GM12875 (cell line): ENCODE data around the gene PPM1M.
A peak's percentile ranks its signal among the peaks of the same experiment; 100 is the strongest.

Experiments used
- H3K4me3 ChIP-seq: one replicate; pipeline ENCODE4 v1.5.1; 2011; ENCODE audit warnings: low read depth, low read length, control low read depth
- TF ChIP-seq, protein P1 (sequence below): IDR thresholded peaks from 2 replicates; pipeline ENCODE4 v1.5.1; 2011; ENCODE audit warnings: low read depth, mild to moderate bottlenecking, control low read depth, inconsistent platforms, low read length, moderate library complexity, borderline replicate concordance; ENCODE audit not compliant: insufficient read depth

The PPM1M gene

DNA sequence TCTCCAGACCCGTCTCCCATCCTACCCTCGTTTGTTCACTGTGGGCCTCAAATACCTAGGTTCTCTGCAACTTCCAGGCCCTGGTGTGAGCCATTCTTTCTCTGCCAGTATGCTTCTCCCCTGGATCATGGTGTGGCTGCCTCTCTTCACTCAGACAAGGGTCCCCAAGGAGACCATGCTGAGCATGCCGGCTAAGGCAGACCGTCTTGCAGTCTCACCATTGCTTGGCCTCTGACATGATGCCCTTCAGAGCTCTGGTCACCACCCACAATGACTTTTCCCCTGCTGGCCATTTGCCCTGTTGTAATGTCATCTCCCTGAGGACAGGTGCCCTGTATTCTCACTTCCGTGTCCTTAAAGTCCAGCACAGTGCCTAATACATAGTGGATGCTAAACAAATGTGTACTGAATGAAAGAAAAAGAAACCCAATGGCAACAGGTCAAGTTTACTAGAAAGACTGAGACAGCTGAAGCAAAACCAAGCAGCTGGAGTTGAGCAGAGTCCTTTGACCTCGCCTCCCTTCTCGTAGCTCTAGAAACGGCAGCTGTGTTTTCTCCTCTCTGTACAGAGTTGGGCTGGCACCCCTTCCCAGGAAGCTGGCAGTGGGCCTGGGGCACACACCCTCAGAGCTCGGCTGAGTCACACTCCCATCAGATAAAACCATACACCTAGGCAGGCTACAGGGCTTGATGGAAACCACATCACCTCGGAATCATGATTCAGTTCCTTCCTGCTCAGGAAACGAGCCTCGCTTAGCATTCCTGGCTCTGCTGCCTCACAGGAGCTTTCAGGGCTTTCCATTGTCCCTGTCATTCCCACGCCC, 28.8 kb upstream of the PPM1M start:
- TF ChIP-seq, protein P1, sequence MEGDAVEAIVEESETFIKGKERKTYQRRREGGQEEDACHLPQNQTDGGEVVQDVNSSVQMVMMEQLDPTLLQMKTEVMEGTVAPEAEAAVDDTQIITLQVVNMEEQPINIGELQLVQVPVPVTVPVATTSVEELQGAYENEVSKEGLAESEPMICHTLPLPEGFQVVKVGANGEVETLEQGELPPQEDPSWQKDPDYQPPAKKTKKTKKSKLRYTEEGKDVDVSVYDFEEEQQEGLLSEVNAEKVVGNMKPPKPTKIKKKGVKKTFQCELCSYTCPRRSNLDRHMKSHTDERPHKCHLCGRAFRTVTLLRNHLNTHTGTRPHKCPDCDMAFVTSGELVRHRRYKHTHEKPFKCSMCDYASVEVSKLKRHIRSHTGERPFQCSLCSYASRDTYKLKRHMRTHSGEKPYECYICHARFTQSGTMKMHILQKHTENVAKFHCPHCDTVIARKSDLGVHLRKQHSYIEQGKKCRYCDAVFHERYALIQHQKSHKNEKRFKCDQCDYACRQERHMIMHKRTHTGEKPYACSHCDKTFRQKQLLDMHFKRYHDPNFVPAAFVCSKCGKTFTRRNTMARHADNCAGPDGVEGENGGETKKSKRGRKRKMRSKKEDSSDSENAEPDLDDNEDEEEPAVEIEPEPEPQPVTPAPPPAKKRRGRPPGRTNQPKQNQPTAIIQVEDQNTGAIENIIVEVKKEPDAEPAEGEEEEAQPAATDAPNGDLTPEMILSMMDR: no peak
- H3K4me3 ChIP-seq: no peak overlapping the region

DNA sequence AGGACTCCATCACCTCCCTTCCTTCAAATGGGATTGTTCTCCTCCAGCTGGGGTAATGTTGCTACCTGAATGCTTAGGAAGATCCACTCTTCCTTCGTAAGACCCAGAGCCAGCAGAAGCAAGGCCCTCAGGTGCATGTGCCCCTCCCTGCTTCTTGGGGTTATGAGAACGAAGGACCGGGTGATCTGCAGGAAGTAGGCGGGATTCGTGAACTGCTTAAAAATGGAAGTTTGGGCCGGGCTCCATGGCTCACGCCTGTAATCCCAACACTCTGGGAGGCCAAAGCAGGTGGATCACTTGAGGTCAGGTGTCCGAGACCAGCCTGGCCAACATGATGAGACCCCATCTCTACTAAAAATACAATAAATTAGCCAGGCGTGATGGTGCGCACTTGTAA, 28.2 kb upstream of the PPM1M start:
- TF ChIP-seq, protein P1: no peak
- no peak overlapping the region for H3K4me3 ChIP-seq

DNA sequence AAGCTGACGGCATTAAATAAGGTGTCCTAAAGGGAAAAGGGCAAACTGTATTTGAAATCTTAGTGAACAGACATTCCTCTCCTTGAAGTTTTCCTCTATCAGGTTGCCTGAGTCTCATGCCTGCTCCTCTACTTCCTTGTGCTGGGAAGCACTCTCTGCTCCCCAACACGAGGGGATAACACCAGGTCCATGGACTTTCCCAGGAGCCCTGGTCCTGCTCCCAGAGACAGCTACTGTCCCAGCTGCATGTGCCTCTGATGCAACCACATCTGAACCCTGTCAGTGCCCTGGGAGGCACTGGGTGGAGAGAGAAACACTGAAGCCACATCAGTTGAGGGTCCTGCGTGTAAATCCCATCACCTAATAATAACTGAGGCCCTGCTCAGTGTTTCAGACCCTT, 27.5 kb upstream of the PPM1M start:
- TF ChIP-seq, protein P1: no peak
- no peak overlapping the region for H3K4me3 ChIP-seq

DNA sequence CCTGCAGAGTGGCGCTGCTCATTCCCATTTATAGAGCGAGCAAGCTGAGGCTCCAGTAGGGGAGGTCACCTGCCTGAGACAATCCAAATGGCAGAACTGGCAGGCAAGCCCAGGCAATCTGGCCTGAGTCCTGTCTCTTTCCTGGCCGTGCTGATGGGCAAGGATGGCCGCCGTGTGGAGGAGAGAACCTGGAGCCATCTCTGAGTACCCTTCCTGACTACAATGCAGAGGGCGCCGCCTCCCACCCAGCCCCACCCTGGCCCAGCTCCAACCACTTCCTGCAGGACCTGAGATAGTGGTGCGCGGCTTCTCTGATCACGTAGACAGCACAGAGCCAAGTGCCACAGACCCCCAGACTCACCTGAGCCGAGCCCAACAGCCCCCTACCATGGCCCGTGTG, 27.1 kb upstream of the PPM1M start:
- H3K4me3 ChIP-seq: no peak overlapping the region
- TF ChIP-seq, protein P1: no peak

DNA sequence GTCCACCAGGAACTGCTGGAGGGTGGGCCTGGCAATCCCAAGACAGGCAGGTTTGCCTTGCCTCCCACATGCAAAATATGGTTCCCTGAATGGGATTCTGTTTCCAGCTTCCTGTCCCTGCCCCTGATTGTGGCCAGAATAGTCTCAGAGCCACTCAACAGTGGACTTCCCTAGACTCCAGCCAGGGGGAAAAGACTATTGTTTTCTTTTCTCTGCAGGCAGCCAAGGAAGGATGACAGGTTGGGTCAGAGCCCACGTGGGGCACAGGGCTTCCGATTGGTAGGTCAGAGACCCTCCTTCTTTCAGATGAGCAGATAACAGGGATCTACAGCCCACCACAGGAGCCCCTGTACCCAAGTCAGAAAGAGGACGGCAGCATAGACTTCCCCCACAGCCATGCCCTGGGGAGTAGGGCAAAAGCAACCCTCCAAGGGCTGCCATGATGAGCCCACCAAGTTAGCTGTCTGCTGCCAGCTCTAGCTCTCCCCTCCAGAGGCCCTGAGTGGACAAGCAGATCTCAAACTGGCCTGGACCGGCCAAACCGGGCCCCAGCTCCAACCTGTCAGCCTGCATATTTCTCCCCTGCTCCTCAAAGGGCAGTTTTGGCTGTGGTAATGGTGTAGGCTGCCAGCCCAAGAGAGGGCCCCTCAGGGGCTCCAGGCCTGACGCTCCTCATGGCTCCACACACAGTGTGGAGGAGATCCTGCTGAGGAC, 26.5 kb upstream of the PPM1M start:
- TF ChIP-seq, protein P1: no peak
- H3K4me3 ChIP-seq: no peak overlapping the region

DNA sequence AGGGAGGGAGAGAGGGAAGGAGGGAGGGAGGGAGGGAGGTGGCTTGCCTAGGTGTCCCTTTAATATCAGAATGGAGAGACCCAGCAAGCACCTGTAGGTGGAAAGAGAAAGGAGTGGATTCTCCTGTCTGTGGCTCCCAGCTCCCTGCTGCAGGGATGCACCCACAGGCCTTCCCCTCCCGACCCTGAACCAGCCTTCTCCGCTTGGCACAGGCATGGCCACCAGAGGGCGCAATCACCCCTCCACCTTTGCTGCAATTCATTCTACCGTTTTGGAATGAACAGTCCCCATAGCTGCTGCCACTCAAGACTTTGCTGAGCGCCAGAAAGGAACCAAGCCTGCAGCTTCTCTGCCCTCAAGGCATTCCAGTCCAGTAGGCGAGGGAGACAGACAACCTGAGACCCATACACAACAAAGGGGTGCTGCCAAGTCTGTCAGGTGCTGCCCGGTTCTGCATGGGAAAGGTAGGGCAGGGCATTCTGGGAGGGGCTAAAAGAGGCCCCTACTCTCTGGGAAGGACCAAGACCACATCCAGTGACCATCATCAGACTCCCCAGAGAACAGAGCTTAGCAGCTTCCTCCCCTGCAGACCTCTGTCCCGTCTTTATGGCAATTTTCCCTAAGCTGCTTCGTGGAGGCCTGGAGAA, 25.1 kb upstream of the PPM1M start:
- TF ChIP-seq, protein P1: peak; percentile 97
- H3K4me3 ChIP-seq: no peak overlapping the region
